Dendritic cell treated with granulocyte-macrophage colony-stimulating factor and Interleukin-4, amounts not matched to agents 40 ng/mL and 50 ng/mL, for 4 days (primary cell): Measurements from ENCODE around the gene COG1.

Experiments
- H3K27ac Mint-ChIP-seq: one replicate; pipeline ENCODE4 v1.8.0; 2022; ENCODE audit warnings: mild to moderate bottlenecking, mixed read lengths
- H3K27me3 Mint-ChIP-seq: one replicate; pipeline ENCODE4 v1.8.0; 2022; ENCODE audit warnings: mild to moderate bottlenecking, mixed read lengths
- H3K36me3 Mint-ChIP-seq: one replicate; pipeline ENCODE4 v1.8.0; 2022; ENCODE audit warnings: low read depth, mixed read lengths
- H3K4me1 Mint-ChIP-seq: one replicate; pipeline ENCODE4 v1.8.0; 2022; ENCODE audit warnings: low read depth, mixed read lengths
- H3K4me3 Mint-ChIP-seq: one replicate; pipeline ENCODE4 v1.8.0; 2022; ENCODE audit warnings: mild to moderate bottlenecking, moderate library complexity, mixed read lengths
- H3K9me3 Mint-ChIP-seq: one replicate; pipeline ENCODE4 v1.8.0; 2022; ENCODE audit warnings: mixed read lengths
- intact Hi-C: fragments of 100-400 bp; cut with micrococcal nuclease; formaldehyde crosslinking; loops from one replicate; pipeline ENCODE4 v1.15.0; 2022

COG1 gene

DNA sequence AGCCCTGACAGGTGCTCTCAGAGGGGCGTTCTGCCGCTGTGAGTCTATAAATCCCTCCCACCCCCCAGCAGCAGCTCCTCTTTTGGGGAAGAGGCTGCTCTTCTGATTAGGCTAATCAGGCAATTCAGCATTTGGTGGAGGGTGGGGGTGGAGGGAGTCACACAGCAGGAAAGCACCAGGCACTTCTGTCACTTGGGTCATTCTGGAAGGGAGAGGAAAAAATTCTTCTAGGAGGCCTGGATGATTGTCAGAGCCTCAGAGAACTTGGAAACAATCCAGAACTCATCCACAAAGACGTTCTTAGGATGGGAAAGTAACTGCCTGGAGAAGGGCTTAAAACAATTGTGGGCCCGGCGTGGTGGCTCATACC, 35.3 kb upstream of the COG1 start:
- peaks cover 10% of the 10 kb centered on the region for H3K4me1 Mint-ChIP-seq
- H3K9me3 Mint-ChIP-seq, result no peaks in the 10 kb centered on the region
- peaks cover 37% of the 10 kb centered on the region for H3K27me3 Mint-ChIP-seq
- no peaks in the 10 kb centered on the region for H3K36me3 Mint-ChIP-seq
- no peak overlapping the region for H3K27ac Mint-ChIP-seq
- intact Hi-C loops, result loop anchor here (2.0 kb wide), 1 partner anchor 431 kb away; no protein-coding TSS in a partner anchor
- H3K4me3 Mint-ChIP-seq, result no peak overlapping the region

DNA sequence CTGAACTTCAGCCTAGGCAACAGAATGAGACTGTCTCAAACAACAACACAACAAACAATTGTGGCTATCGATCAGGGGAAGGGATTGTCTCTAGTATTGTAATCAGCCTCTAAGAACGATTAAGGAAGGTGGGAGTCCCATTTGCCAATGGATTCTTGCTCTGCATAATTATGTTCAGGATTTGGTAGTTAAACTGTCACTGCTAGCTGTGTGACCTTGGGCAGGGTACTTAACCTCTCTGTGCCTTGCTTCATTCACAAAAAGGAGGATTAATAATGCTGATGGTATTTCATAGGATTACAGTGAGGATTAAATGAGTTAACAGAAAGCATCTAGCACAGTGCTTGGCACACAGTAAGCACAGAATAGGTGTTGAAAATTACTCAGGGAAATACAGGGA, 34.7 kb upstream of the COG1 start:
- H3K4me3 Mint-ChIP-seq, result no peak overlapping the region
- peaks cover 7% of the 10 kb centered on the region for H3K4me1 Mint-ChIP-seq
- intact Hi-C loops, result no loop called here
- H3K9me3 Mint-ChIP-seq, result no peaks in the 10 kb centered on the region
- peaks cover 43% of the 10 kb centered on the region for H3K27me3 Mint-ChIP-seq
- no peak overlapping the region for H3K27ac Mint-ChIP-seq
- no peaks in the 10 kb centered on the region for H3K36me3 Mint-ChIP-seq

GRCh38 chr17:73160980-73161630, 31.8 kb upstream of the COG1 start:
- Mint-ChIP-seq H3K4me3 (no peak overlapping the region), H3K36me3 (no peaks in the 10 kb centered on the region), H3K27me3 (peaks cover 70% of the 10 kb centered on the region), H3K27ac (no peak overlapping the region), H3K4me1 (peaks cover 33% of the 10 kb centered on the region), H3K9me3 (no peaks in the 10 kb centered on the region)
- intact Hi-C loops, result no loop called here

DNA sequence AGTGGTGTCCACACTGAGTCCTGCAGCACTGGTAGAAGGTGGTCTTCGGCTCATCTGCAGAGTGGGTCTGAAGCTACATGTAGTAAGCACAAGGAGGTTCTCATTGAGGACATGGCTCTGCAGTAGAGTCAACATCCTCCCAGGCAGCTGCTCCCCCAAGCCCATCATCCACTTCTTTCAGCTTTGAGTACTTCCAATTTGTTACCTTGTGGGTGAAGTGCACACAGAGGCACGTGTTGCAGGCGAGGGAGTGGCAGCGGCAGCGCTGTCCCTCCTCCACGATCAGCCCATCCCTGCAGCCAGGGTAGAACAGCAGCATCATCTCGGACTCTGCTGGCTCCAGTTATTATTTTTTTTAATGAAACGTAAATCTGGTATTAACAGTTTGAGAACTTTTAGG, 29.8 kb upstream of the COG1 start:
- intact Hi-C loops, result no loop called here
- Mint-ChIP-seq H3K36me3 (no peaks in the 10 kb centered on the region), H3K9me3 (no peaks in the 10 kb centered on the region), H3K4me3 (no peak overlapping the region), H3K27me3 (peaks cover 85% of the 10 kb centered on the region), H3K27ac (no peak overlapping the region), H3K4me1 (peaks cover 38% of the 10 kb centered on the region)

DNA sequence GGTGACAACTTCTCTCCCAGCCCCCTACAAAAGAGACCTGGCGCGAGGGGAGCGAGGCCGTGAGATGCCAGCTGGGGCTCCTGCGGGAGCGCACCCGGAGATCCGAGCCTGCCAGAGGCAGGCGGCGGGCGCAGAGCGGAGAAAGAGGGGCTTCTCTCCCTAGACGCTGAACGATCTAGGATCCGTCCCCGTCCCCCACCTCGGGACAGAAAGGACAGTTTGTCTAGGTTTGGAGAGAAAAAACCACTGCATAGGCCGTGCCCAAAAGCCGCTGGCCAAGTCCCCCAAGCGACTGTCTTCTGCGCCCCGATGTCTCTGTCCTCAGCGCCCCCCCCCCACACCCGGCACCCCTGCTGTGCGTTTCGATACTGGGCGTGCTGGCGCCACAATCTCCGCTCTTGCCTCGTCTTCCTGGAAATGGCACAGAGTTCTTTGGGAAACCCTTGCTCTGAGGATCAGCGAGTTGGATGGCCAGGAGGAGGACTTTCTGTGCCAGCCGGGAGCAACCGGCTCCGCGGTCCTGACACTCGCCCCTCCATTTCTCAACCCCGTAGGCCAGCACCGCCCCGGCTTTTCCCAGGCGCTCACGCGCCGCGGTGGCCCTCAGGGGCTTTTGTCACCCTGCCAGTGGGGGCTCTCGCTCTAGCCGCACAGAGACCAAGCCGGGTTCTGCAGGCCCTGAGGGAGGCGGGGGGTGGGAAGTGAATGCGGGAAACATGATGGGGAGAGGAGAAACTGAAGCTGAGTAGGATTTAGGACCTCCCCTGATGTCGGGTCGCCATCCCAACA, 27.0 kb upstream of the COG1 start:
- Mint-ChIP-seq H3K36me3 (no peaks in the 10 kb centered on the region), H3K4me3 (peak overlapping the region; percentile 79), H3K9me3 (no peaks in the 10 kb centered on the region), H3K4me1 (peaks cover 38% of the 10 kb centered on the region), H3K27me3 (peaks cover 92% of the 10 kb centered on the region), H3K27ac (no peak overlapping the region)
- intact Hi-C loops, result no loop called here

- intact Hi-C loops, result no loop called here
- H3K36me3 Mint-ChIP-seq, result no peaks in the 10 kb centered on the region
Measured at GRCh38 chr17:73166731-73167581, 25.9 kb upstream of the COG1 start.

DNA sequence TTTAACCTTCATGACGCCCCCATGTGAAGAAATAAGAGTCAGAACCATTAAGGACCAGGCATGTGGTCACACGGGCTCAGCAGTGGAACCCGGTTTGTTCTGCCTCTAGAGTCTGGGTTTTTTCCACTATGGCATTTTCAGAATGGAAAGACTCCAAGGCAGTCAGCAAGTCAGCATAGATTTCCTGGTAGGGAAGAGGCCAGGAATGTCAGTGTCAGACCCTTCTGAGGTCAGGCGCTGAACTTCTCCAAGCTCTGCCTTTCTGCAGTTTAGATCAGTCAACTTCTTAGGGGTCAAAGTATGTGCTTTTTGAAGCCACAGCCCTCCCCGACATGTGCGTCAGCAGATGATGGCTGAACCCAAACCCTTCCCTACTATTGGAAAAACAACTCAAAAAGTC, 24.2 kb upstream of the COG1 start:
- H3K4me1 Mint-ChIP-seq, result peaks cover 34% of the 10 kb centered on the region
- H3K27ac Mint-ChIP-seq, result no peak overlapping the region

More at GRCh38 chr17:73166731-73167581, 25.9 kb upstream of the COG1 start:
- H3K27ac Mint-ChIP-seq, result no peak overlapping the region
- H3K4me1 Mint-ChIP-seq, result peaks cover 38% of the 10 kb centered on the region
- H3K4me3 Mint-ChIP-seq, result peak overlapping the region; percentile 44
- no peaks in the 10 kb centered on the region for H3K9me3 Mint-ChIP-seq
- peaks cover 81% of the 10 kb centered on the region for H3K27me3 Mint-ChIP-seq

DNA sequence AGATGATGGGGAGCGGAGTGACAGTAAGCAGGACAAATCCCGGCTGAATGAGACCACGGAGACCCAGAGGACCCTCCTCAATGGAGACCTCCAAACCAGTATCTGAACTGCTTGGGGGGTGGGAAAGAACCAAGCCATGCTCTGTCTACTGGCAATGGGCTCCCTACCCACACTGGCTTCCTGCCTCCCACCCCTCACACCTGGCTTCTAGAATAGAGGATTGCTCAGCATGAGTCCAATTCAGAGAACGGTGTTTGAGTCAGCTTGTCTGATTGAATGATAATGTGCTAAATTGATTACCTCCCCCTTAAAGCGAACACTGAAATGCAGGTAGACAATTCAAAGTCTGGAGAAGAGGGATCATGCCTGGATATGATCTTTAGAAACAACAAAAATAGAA, 22.5 kb upstream of the COG1 start:
- Mint-ChIP-seq H3K27me3 (peaks cover 48% of the 10 kb centered on the region), H3K36me3 (no peaks in the 10 kb centered on the region), H3K4me3 (no peak overlapping the region), H3K9me3 (no peaks in the 10 kb centered on the region), H3K4me1 (peaks cover 17% of the 10 kb centered on the region), H3K27ac (no peak overlapping the region)
- intact Hi-C loops, result no loop called here

More for the DNA sequence above, 24.2 kb upstream of the COG1 start:
- H3K9me3 Mint-ChIP-seq, result no peaks in the 10 kb centered on the region
- no peak overlapping the region for H3K4me3 Mint-ChIP-seq
- intact Hi-C loops, result no loop called here
- peaks cover 64% of the 10 kb centered on the region for H3K27me3 Mint-ChIP-seq
- no peaks in the 10 kb centered on the region for H3K36me3 Mint-ChIP-seq

GRCh38 chr17:73172252-73172651, 20.6 kb upstream of the COG1 start:
- Mint-ChIP-seq H3K4me3 (no peak overlapping the region), H3K36me3 (no peaks in the 10 kb centered on the region), H3K27ac (no peak overlapping the region), H3K27me3 (peaks cover 29% of the 10 kb centered on the region), H3K4me1 (no peaks in the 10 kb centered on the region), H3K9me3 (peaks cover 9% of the 10 kb centered on the region)
- intact Hi-C loops, result no loop called here

DNA sequence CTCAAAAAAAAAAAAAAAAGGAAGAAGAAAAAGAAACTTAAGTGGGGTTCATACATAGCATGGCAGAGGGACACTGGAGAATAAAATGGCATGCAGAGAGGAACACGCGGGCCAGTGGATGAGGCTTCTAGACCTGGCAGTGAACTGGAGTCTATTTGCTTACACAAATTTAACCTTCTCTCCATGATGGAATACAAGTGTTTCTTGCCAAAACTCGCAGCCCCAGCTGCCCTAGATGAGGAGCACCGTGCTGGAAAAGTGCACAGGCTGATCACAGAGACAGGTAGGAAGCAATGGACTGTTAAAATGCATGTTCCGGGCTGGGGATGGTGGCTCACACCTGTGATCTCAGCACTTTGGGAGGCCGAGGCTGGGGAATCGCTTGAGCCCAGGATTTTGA, 18.7 kb upstream of the COG1 start:
- Mint-ChIP-seq H3K4me3 (no peak overlapping the region), H3K4me1 (no peaks in the 10 kb centered on the region), H3K9me3 (peaks cover 9% of the 10 kb centered on the region), H3K27me3 (peaks cover 12% of the 10 kb centered on the region), H3K36me3 (no peaks in the 10 kb centered on the region), H3K27ac (no peak overlapping the region)
- intact Hi-C loops, result no loop called here

DNA sequence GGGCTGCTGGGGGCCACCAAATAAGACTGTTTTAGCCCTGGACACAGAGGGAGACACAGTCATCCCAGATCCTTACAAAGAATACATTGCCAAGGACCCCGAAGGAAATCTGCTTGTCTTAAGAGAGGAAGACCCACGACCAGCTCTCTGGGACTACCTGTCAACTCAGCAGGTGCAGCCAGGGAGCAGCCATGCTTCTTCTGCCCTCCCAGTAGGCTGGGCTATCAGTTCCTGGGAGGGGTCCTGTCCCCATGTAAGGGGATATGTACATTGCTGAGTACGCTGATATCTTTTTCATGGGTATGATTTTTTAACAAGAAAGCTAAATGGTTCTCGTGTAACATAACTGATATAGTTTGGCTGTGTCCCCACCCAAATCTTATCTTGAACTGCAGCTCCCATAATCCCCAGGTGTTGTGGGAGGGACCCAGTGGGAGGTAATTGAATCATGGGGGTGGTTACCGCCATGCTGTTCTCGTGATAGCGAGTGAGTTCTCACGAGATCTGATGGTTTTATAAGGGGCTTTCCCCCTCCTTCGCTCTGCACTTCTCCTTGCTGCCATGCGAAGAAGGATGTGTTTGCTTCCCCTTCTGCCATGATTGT, 16.8 kb upstream of the COG1 start:
- Mint-ChIP-seq H3K27ac (no peak overlapping the region), H3K9me3 (peaks cover 9% of the 10 kb centered on the region), H3K36me3 (no peaks in the 10 kb centered on the region), H3K4me1 (no peaks in the 10 kb centered on the region), H3K4me3 (no peak overlapping the region), H3K27me3 (no peaks in the 10 kb centered on the region)
- intact Hi-C loops, result no loop called here

GRCh38 chr17:73179387-73179786, 13.5 kb upstream of the COG1 start:
- intact Hi-C loops, result no loop called here
- peaks cover 5% of the 10 kb centered on the region for H3K4me1 Mint-ChIP-seq
- H3K9me3 Mint-ChIP-seq, result peaks cover 9% of the 10 kb centered on the region
- H3K4me3 Mint-ChIP-seq, result no peak overlapping the region
- no peak overlapping the region for H3K27ac Mint-ChIP-seq
- no peaks in the 10 kb centered on the region for H3K36me3 Mint-ChIP-seq
- H3K27me3 Mint-ChIP-seq, result no peaks in the 10 kb centered on the region

DNA sequence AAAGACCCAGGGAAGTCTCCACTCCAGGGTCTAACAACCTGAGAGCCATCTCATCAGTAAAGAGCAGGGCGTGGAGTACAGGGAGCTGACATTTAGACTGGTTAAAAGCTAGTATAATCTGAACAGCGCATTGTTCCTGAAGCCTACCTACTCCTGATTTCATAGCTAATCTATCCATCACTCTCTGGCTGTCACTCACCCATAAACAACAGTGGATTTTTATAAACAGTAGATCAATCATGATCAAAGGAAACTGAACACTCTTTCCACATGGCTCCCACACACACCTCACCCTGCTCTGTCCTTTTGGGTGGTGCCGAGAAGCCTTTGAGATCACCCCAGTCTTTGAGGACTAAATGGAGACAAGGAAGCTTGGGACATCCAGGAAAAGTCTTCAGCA, 13.0 kb upstream of the COG1 start:
- Mint-ChIP-seq H3K27me3 (no peaks in the 10 kb centered on the region), H3K4me3 (no peak overlapping the region), H3K4me1 (peaks cover 10% of the 10 kb centered on the region), H3K27ac (no peak overlapping the region), H3K36me3 (no peaks in the 10 kb centered on the region), H3K9me3 (peaks cover 9% of the 10 kb centered on the region)
- intact Hi-C loops, result loop anchor here (10.0 kb wide), 1 partner anchor 615 kb away; no protein-coding TSS in a partner anchor
